Endothelial cell of umbilical vein (primary cell): ENCODE data around the gene NEMP2. TPM values are rescaled to one million over a fixed set of nuclear protein-coding genes. Genes with fewer than 3 reads are reported as not detected.

Experiments used
- BruUV-seq: library from RNA; stranded (reverse); fragments of 400-500 nt; replicated peaks from 2 replicates; lab custom pipeline; 2021; lab: Mats Ljungman, UMichigan
- CTCF ChIA-PET: fragments of 300-600, 350-600 bp; sonication (Branson Sonifier 250); formaldehyde crosslinking; loops from one replicate; lab custom pipeline; 2021; ENCODE audit warnings: antibody characterized with exemption, inconsistent platforms; lab: Charles Lee
- POLR2A ChIA-PET: fragments of 300-600, 350-600 bp; sonication (Branson Sonifier 250); formaldehyde crosslinking; loops from one replicate; lab custom pipeline; 2021; ENCODE audit warnings: antibody characterized with exemption, inconsistent platforms; lab: Charles Lee
- DNase-seq: peaks from one replicate; pipeline ENCODE4 v3.0.0-alpha.2; 2011; ENCODE audit warnings: low read depth, low spot score
- FAIRE-seq: peaks from 2 replicates; lab custom pipeline; 2011; peaks lifted over from hg19 to GRCh38; lab: Jason Lieb, UNC
- H2AFZ ChIP-seq: 2 replicates; pipeline ENCODE4 v1.6.0; 2012; ENCODE audit warnings: low read depth, low read length, control low read depth, inconsistent platforms
- H3K27ac ChIP-seq: 2 replicates; pipeline ENCODE4 v1.5.1; 2011; ENCODE audit warnings: low read depth, mild to moderate bottlenecking, control low read depth, low read length, moderate library complexity; ENCODE audit not compliant: insufficient read depth
- H3K27me3 ChIP-seq, 2 experiments: 2 replicates each; pipeline versions ENCODE4 v1.6.0 to v1.6.1; 2011; ENCODE audit warnings: low read length in 2 of 2, mixed read lengths in 1 of 2; ENCODE audit not compliant: control insufficient read depth in 2 of 2, insufficient read depth in 2 of 2
- H3K36me3 ChIP-seq, 2 experiments: 2 replicates in 1 of 2; 3 replicates in 1 of 2; pipeline ENCODE4 v1.5.1; 2011; ENCODE audit warnings: low read length in 2 of 2, mild to moderate bottlenecking in 1 of 2, moderate library complexity in 1 of 2; ENCODE audit not compliant: control insufficient read depth in 2 of 2, insufficient read depth in 2 of 2; ENCODE audit errors: extremely low read depth in 1 of 2
- H3K4me1 ChIP-seq: 3 replicates; pipeline ENCODE4 v1.5.1; 2011; ENCODE audit warnings: mild to moderate bottlenecking, low read length; ENCODE audit not compliant: control insufficient read depth, insufficient read depth; ENCODE audit errors: extremely low read depth
- H3K4me2 ChIP-seq: 2 replicates; pipeline ENCODE4 v1.6.1; 2011; ENCODE audit warnings: low read length, control low read depth, mixed read lengths; ENCODE audit not compliant: insufficient read depth
- H3K4me3 ChIP-seq, 3 experiments: fragments of 200-600 bp in 1 of 3; sonication (generic), shearing (Covaris generic) in 1 of 3; replicated peaks in 1 of 3; 2 replicates each; pipeline ENCODE4 v1.5.1; 2011 to 2016; ENCODE audit warnings: control low read depth in 3 of 3, low read length in 3 of 3, mild to moderate bottlenecking in 2 of 3, inconsistent platforms in 1 of 3, low read depth in 1 of 3, moderate library complexity in 1 of 3; ENCODE audit not compliant: insufficient read depth in 1 of 3
- H3K79me2 ChIP-seq: 2 replicates; pipeline ENCODE4 v1.6.0; 2012; ENCODE audit warnings: low read length, inconsistent platforms; ENCODE audit not compliant: control insufficient read depth, insufficient read depth
- H3K9ac ChIP-seq: replicated peaks from 2 replicates; pipeline ENCODE3; 2011; ENCODE audit warnings: low read length, control low read depth; ENCODE audit not compliant: insufficient read depth; ENCODE audit errors: extremely low read depth
- H3K9me1 ChIP-seq: replicated peaks from 3 replicates; pipeline ENCODE4 v1.6.0; 2011; ENCODE audit warnings: mild to moderate bottlenecking, low read length; ENCODE audit not compliant: control insufficient read depth, insufficient read depth; ENCODE audit errors: extremely low read depth
- H3K9me3 ChIP-seq: replicated peaks from 2 replicates; pipeline ENCODE4 v1.5.1; 2012; ENCODE audit warnings: low read length, inconsistent platforms; ENCODE audit not compliant: control insufficient read depth, insufficient read depth
- H4K20me1 ChIP-seq: replicated peaks from 2 replicates; pipeline ENCODE3; 2011; ENCODE audit warnings: mild to moderate bottlenecking, low read length; ENCODE audit not compliant: control insufficient read depth, insufficient read depth; ENCODE audit errors: extremely low read depth
- EZH2 ChIP-seq: IDR thresholded peaks from 2 replicates; pipeline ENCODE4 v1.6.1; 2012; ENCODE audit warnings: borderline replicate concordance, low read depth, mild to moderate bottlenecking, moderate library complexity, low read length, inconsistent platforms; ENCODE audit not compliant: severe bottlenecking
- FOS ChIP-seq: IDR thresholded peaks from 2 replicates; pipeline ENCODE4 v1.6.1; 2011; ENCODE audit warnings: mild to moderate bottlenecking, low read length, moderate library complexity, borderline replicate concordance; ENCODE audit not compliant: insufficient read depth
- GATA2 ChIP-seq: IDR thresholded peaks from 2 replicates; pipeline ENCODE4 v1.7.0; 2011; ENCODE audit warnings: low read depth, mild to moderate bottlenecking, moderate library complexity, mixed read lengths, low read length; ENCODE audit not compliant: insufficient read length, insufficient read depth
- JUN ChIP-seq: IDR thresholded peaks from 2 replicates; pipeline ENCODE4 v1.6.1; 2011; ENCODE audit warnings: borderline replicate concordance, low read depth; ENCODE audit not compliant: insufficient read length, insufficient read depth
- MYC ChIP-seq: IDR thresholded peaks from one replicate; pipeline ENCODE4 v1.6.1; 2011; ENCODE audit warnings: mild to moderate bottlenecking, low read depth, low read length
- POLR2A ChIP-seq: IDR thresholded peaks from 2 replicates; pipeline ENCODE4 v1.6.1; 2012; ENCODE audit warnings: low read depth, mild to moderate bottlenecking, control low read depth, low read length
- POLR2AphosphoS5 ChIP-seq: IDR thresholded peaks from 2 replicates; pipeline ENCODE4 v1.6.1; 2012; ENCODE audit warnings: low read depth, mild to moderate bottlenecking, control low read depth, low read length, moderate library complexity; ENCODE audit not compliant: insufficient read depth
- dilution Hi-C: fragments of 300-500 bp; cut with MboI; formaldehyde crosslinking; loops from one replicate; pipeline ENCODE4 v1.15.0; 2019; ENCODE audit warnings: low sequenced_read_pairs; ENCODE audit not compliant: extremely low pct_ligation_motif_present
- intact Hi-C: fragments of 100-400 bp; cut with micrococcal nuclease; formaldehyde crosslinking; loops from one replicate; pipeline ENCODE4 v1.10.0; 2022
- polyA plus RNA-seq, 4 experiments: library from polyadenylated mRNA; depleted of rRNA in 3 of 4; stranded (reverse) in 3 of 4; unstranded in 1 of 4; fragments of >200 nt; gene quantifications; 2 replicates each; pipeline versions ENCODE4 v1.2.1 to v1.2.3, GENCODE V29; 2011 to 2012; ENCODE audit warnings: missing spikeins in 1 of 4
- total RNA-seq: library from RNA; stranded (reverse); gene quantifications from 2 replicates; pipeline ENCODE4 v1.2.3, GENCODE V29; 2021
- TF ChIP-seq, protein P1 (sequence below), 2 donors: IDR thresholded peaks; 1 replicate in 1 of 2; 2 replicates in 1 of 2; pipeline ENCODE4 v1.5.1; 2011; ENCODE audit warnings: low read length in 2 of 2, mild to moderate bottlenecking in 2 of 2, moderate library complexity in 2 of 2, control low read depth in 1 of 2, inconsistent platforms in 1 of 2, low read depth in 1 of 2; ENCODE audit not compliant: insufficient read depth in 1 of 2; ENCODE audit errors: extremely low read depth in 1 of 2
- TF ChIP-seq, protein P2 (sequence below): IDR thresholded peaks from 2 replicates; pipeline ENCODE4 v1.6.1; 2011; ENCODE audit not compliant: insufficient read depth, insufficient read length

The NEMP2 gene
- total and polyA plus RNA-seq, 2 donors (not counting 3 experiments of a cell fraction or from before 2014, with no cell fraction given), result 3.1 to 8.4 TPM

DNA sequence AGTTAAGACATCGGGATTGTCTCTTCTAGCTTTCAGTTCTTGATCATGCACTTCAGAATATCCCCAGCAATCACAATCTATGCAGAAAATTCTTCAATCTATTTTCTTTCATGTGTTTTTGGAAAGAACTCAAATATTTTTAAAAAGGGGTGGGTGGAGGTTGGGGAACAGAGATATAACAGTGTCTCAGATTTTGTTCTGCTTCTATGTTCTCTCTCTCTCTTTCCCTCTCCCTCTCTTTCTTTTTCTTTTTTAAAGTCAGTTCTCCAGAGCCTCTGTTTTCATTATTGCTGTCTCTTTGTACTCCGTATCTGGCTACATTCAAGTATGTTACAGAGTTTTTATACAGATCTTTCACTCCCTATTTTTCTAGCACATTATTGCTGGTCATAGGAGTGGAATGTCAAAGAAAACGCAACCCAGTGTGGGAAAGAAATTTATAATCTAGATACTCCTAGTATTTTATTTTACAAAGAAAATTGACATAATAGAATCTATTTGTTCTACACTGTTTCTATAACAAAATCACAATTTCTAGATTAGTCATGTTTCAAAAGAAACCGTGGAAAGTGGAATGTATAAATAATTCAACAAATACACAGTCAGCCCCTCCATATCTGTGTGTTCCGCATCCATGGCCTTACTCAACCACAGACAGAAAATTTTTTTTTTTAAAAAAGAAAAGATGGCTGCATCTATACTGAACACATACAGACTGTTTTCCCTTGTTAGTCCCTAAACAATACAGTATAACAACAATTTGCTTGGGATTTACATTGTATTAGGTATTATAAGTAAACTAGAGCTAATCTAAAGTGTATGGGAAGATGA is 11.2 kb upstream of the NEMP2 start:
- H3K9me1 ChIP-seq, result no peaks in the 10 kb centered on the region
- H3K36me3 ChIP-seq, result no peaks in the 10 kb centered on the region
- H3K27me3 ChIP-seq, result no peaks in the 10 kb centered on the region
- dilution Hi-C loops, result no loop called here
- peak overlapping the region in 1 of 3 experiments; percentile 11 for H3K4me3 ChIP-seq
- no peaks in the 10 kb centered on the region for H3K4me1 ChIP-seq
- FAIRE-seq (no peak), DNase-seq (no peak)
- no peaks in the 10 kb centered on the region for H3K9me3 ChIP-seq
- CTCF ChIA-PET, result no interaction called here
- H2AFZ ChIP-seq, result peak overlapping the region; percentile 57
- TF ChIP-seq POLR2AphosphoS5 (no peak), JUN (no peak), FOS (no peak), GATA2 (no peak), EZH2 (no peak), POLR2A (no peak), MYC (no peak)
- TF ChIP-seq, protein P1, sequence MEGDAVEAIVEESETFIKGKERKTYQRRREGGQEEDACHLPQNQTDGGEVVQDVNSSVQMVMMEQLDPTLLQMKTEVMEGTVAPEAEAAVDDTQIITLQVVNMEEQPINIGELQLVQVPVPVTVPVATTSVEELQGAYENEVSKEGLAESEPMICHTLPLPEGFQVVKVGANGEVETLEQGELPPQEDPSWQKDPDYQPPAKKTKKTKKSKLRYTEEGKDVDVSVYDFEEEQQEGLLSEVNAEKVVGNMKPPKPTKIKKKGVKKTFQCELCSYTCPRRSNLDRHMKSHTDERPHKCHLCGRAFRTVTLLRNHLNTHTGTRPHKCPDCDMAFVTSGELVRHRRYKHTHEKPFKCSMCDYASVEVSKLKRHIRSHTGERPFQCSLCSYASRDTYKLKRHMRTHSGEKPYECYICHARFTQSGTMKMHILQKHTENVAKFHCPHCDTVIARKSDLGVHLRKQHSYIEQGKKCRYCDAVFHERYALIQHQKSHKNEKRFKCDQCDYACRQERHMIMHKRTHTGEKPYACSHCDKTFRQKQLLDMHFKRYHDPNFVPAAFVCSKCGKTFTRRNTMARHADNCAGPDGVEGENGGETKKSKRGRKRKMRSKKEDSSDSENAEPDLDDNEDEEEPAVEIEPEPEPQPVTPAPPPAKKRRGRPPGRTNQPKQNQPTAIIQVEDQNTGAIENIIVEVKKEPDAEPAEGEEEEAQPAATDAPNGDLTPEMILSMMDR (IDR thresholded peaks at IDR 0.05; ENCODE audit: extremely low read depth in 1 of 2, insufficient read depth in 1 of 2, low read depth in 1 of 2, low read length in 2 of 2), result no peak
- TF ChIP-seq, protein P2, sequence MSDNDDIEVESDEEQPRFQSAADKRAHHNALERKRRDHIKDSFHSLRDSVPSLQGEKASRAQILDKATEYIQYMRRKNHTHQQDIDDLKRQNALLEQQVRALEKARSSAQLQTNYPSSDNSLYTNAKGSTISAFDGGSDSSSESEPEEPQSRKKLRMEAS, result no peak
- H3K27ac ChIP-seq, result no peak overlapping the region
- no TSS peak for BruUV-seq
- H3K9ac ChIP-seq, result peak overlapping the region; percentile 3
- H4K20me1 ChIP-seq, result no peaks in the 10 kb centered on the region
- intact Hi-C loops, result no loop called here
- POLR2A ChIA-PET, result no interaction called here
- H3K79me2 ChIP-seq, result no peaks in the 10 kb centered on the region
- H3K4me2 ChIP-seq, result peak overlapping the region; percentile 72
